Common myeloid progenitor, CD34-positive (primary cell): ENCODE results near the gene NR2C2AP.
A peak's percentile ranks its signal among the peaks of the same experiment; 100 is the strongest.
"Not testable (repeated sequence)": the region's sequence is repeated elsewhere in the genome, so short reads cannot be mapped to it uniquely, and the experiment has no call there.

Source experiments
- CTCF ChIA-PET: fragments of 350-600 bp; sonication (Branson Sonifier 250); formaldehyde crosslinking; loops from one replicate; lab custom pipeline; 2021; ENCODE audit warnings: antibody characterized with exemption; lab: Charles Lee
- POLR2A ChIA-PET: fragments of 350-600 bp; sonication (Branson Sonifier 250); formaldehyde crosslinking; loops from one replicate; lab custom pipeline; 2021; ENCODE audit warnings: antibody characterized with exemption; lab: Charles Lee
- DNase-seq, 3 donors: peaks; one replicate each; pipeline versions ENCODE4 v3.0.0 to v3.0.0-alpha.2; 2013
- H3K27ac ChIP-seq, 2 experiments: 1 replicate in 1 of 2; 2 replicates in 1 of 2; pipeline ENCODE4 v1.7.0; 2013; ENCODE audit warnings: inconsistent platforms in 2 of 2, low read length in 2 of 2, mild to moderate bottlenecking in 2 of 2, low read depth in 1 of 2, moderate library complexity in 1 of 2; ENCODE audit not compliant: severe bottlenecking in 2 of 2, insufficient read depth in 1 of 2, poor library complexity in 1 of 2
- H3K27me3 ChIP-seq, 5 experiments: replicated peaks in 2 of 5; 1 replicate in 3 of 5; 2 replicates in 2 of 5; pipeline versions ENCODE4 v1.6.1 to v1.7.0; 2013; ENCODE audit warnings: low read length in 4 of 5, mild to moderate bottlenecking in 2 of 5, moderate library complexity in 2 of 5, inconsistent platforms in 1 of 5; ENCODE audit not compliant: insufficient read depth in 5 of 5, control insufficient read depth in 4 of 5
- H3K36me3 ChIP-seq, 4 experiments: 1 replicate in 2 of 4; 2 replicates in 2 of 4; pipeline versions ENCODE4 v1.6.1 to v1.7.0; 2013; ENCODE audit warnings: low read length in 3 of 4, control low read depth in 1 of 4, mild to moderate bottlenecking in 1 of 4; ENCODE audit not compliant: control insufficient read depth in 4 of 4, insufficient read depth in 4 of 4
- H3K4me1 ChIP-seq, 4 experiments: 1 replicate in 3 of 4; 2 replicates in 1 of 4; pipeline versions ENCODE4 v1.6.1 to v1.7.1; 2013; ENCODE audit warnings: low read length in 3 of 4, mild to moderate bottlenecking in 3 of 4, control low read depth in 1 of 4, inconsistent platforms in 1 of 4, moderate library complexity in 1 of 4; ENCODE audit not compliant: control insufficient read depth in 4 of 4, insufficient read depth in 4 of 4; ENCODE audit errors: control extremely low read depth in 1 of 4
- H3K4me3 ChIP-seq, 7 experiments: 1 replicate in 4 of 7; 2 replicates in 3 of 7; pipeline versions ENCODE4 v1.5.1 to v1.7.0; 2013; ENCODE audit warnings: mild to moderate bottlenecking in 7 of 7, low read length in 6 of 7, moderate library complexity in 6 of 7, inconsistent platforms in 2 of 7, low read depth in 2 of 7, control low read depth in 1 of 7; ENCODE audit not compliant: insufficient read depth in 4 of 7, control insufficient read depth in 1 of 7; ENCODE audit errors: extremely low read depth in 1 of 7
- H3K9me3 ChIP-seq, 5 experiments: 1 replicate in 4 of 5; 2 replicates in 1 of 5; pipeline versions ENCODE4 v1.6.1 to v1.7.1; 2013; ENCODE audit warnings: low read length in 4 of 5, mild to moderate bottlenecking in 2 of 5, inconsistent platforms in 1 of 5, low read depth in 1 of 5, moderate library complexity in 1 of 5; ENCODE audit not compliant: control insufficient read depth in 4 of 5, insufficient read depth in 2 of 5; ENCODE audit errors: control extremely low read depth in 1 of 5
- WGBS: methylation state at CpG from one replicate; pipeline ENCODE4 v1.1.5; 2013; ENCODE audit not compliant: insufficient coverage; 5-methylcytosine and 5-hydroxymethylcytosine counted together

NR2C2AP gene

DNA sequence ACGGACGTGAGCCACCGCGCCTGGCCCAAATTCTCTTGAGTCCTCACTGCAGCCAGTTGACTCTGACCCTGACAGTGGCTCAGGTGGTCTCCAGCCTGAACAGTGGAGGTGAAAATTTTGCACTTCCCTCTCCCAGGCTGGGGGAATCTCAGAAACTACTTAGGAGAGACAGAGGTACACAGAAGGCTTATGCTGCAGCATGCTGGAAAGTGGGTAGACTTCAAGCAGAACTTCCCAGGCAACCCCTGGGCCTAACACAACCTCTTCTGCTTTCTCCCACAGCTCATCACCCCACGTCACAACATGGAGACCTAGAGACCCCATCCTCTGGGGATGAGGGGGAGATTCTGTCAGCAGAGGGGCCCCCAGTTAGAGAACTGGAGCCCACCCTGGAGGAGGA is 23.0 kb upstream of the NR2C2AP start:
- 87% methylated on average over 5 of the region's 5 CpGs for WGBS
- Histone ChIP-seq H3K27ac (no peak overlapping the region), H3K9me3 (no peaks in the 10 kb centered on the region), H3K4me3 (no peak overlapping the region), H3K27me3 (peaks cover 0 to 53% (median 26%) of the 10 kb centered on the region in 5 experiments), H3K4me1 (peaks cover 0 to 11% (median 7%) of the 10 kb centered on the region in 4 experiments), H3K36me3 (no peaks in the 10 kb centered on the region)
- ChIA-PET CTCF (interaction anchor here (0.7 to 3.3 kb wide), 6 partner anchors 22 to 80 kb away, joined by 3 to 13 read pairs (median 4); no protein-coding TSS in a partner anchor), POLR2A (no interaction called here)
- no peak for DNase-seq

- H3K27ac ChIP-seq = no peak overlapping the region
- POLR2A ChIA-PET = no interaction called here
- CTCF ChIA-PET = interaction anchor here (0.6 to 3.3 kb wide), 9 partner anchors 9 to 947 kb away, joined by 3 to 13 read pairs (median 4); partner anchors contain the start of gene NR2C2AP
- H3K4me3 ChIP-seq = peak overlapping the region in 5 of 7 experiments; percentile 8 to 66 (median 52)
- no peaks in the 10 kb centered on the region for H3K36me3 ChIP-seq
- peaks cover 0 to 11% (median 7%) of the 10 kb centered on the region in 4 experiments for H3K4me1 ChIP-seq
- peak; percentile 75 to 82 (median 80) for DNase-seq
- H3K27me3 ChIP-seq = peaks cover 0 to 53% (median 26%) of the 10 kb centered on the region in 5 experiments
- WGBS = under 1% methylated on average over 57 of the region's 59 CpGs
- H3K9me3 ChIP-seq = no peaks in the 10 kb centered on the region
Measured at GRCh38 chr19:19224852-19225494, 21.8 kb upstream of the NR2C2AP start.

GRCh38 chr19:19224150-19224851 is 21.1 kb upstream of the NR2C2AP start:
- peak overlapping the region in 2 of 7 experiments; percentile 19 to 66 for H3K4me3 ChIP-seq
- WGBS = 94% methylated on average over 11 of the region's 17 CpGs
- no peak overlapping the region for H3K27ac ChIP-seq

DNA sequence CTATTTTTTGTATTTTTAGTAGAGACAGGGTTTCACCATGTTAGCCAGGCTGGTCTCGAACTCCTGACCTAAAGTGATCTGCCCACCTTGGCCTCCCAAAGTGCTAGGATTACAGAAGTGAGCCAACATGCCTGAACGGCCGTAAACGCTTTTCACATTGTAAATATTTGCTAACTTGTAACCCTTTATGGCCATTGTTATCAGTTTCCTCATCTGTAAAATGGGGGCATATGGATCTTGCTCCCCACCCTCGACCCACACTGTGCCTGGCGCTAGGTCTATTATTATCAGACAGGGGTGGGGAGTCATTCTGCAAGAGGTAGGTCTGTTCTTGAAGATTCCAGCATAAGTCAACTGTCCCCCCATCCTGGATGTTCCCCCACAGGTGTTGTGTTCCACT is 20.4 kb upstream of the NR2C2AP start:
- no peaks in the 10 kb centered on the region for H3K36me3 ChIP-seq
- peaks cover 0 to 11% (median 7%) of the 10 kb centered on the region in 4 experiments for H3K4me1 ChIP-seq
- no peaks in the 10 kb centered on the region for H3K9me3 ChIP-seq
- DNase-seq = no peak
- CTCF ChIA-PET = no interaction called here
- H3K27ac ChIP-seq = no peak overlapping the region
- POLR2A ChIA-PET = no interaction called here
- 89% methylated on average over 6 of the region's 6 CpGs for WGBS
- H3K4me3 ChIP-seq = no peak overlapping the region
- peaks cover 0 to 60% (median 24%) of the 10 kb centered on the region in 5 experiments for H3K27me3 ChIP-seq

More at GRCh38 chr19:19224150-19224851, 21.1 kb upstream of the NR2C2AP start:
- no peak for DNase-seq
- no peaks in the 10 kb centered on the region for H3K36me3 ChIP-seq
- H3K9me3 ChIP-seq = no peaks in the 10 kb centered on the region
- H3K27me3 ChIP-seq = peaks cover 0 to 54% (median 26%) of the 10 kb centered on the region in 5 experiments
- ChIA-PET CTCF (interaction anchor here (0.6 to 3.3 kb wide), 4 partner anchors 18 to 947 kb away, joined by 3 to 13 read pairs (median 4); partner anchors contain the start of gene NR2C2AP), POLR2A (no interaction called here)
- peaks cover 0 to 11% (median 7%) of the 10 kb centered on the region in 4 experiments for H3K4me1 ChIP-seq

GRCh38 chr19:19223060-19223459 is 19.8 kb upstream of the NR2C2AP start:
- DNase-seq = no peak
- WGBS = 100% methylated on average over 1 of the region's 5 CpGs
- Histone ChIP-seq H3K27ac (no peak overlapping the region), H3K4me1 (peaks cover 0 to 11% (median 7%) of the 10 kb centered on the region in 4 experiments), H3K4me3 (no peak overlapping the region), H3K9me3 (no peaks in the 10 kb centered on the region), H3K27me3 (peaks cover 0 to 55% (median 24%) of the 10 kb centered on the region in 5 experiments), H3K36me3 (no peaks in the 10 kb centered on the region)
- POLR2A ChIA-PET = no interaction called here
- CTCF ChIA-PET = interaction anchor here (1.4 kb wide), 1 partner anchor 77 kb away, joined by 3 read pairs; no protein-coding TSS in a partner anchor

GRCh38 chr19:19221000-19221399 is 17.8 kb upstream of the NR2C2AP start:
- POLR2A ChIA-PET = interaction anchor here (0.7 kb wide), 1 partner anchor 31 kb away, joined by 3 read pairs; no protein-coding TSS in a partner anchor
- Histone ChIP-seq H3K4me1 (peaks cover 0 to 11% (median 7%) of the 10 kb centered on the region in 4 experiments), H3K27me3 (peaks cover 0 to 51% (median 22%) of the 10 kb centered on the region in 5 experiments)
- not testable (repeated sequence) for H3K36me3 ChIP-seq, H3K4me3 ChIP-seq, DNase-seq, H3K27ac ChIP-seq, H3K9me3 ChIP-seq
- CTCF ChIA-PET = interaction anchor here (0.8 to 1.7 kb wide), 2 partner anchors 8 to 13 kb away, joined by 3 to 4 read pairs; no protein-coding TSS in a partner anchor
- 92% methylated on average over 6 of the region's 8 CpGs for WGBS
